NT2/D1 (cell line): ENCODE measurements around the gene NCKAP1.

Experiments
- SUZ12 ChIP-seq: IDR thresholded peaks from 2 replicates; pipeline ENCODE4 v1.6.1; 2011; ENCODE audit not compliant: insufficient read length, insufficient read depth; ENCODE audit errors: extremely low read depth
- YY1 ChIP-seq: IDR thresholded peaks from 2 replicates; pipeline ENCODE4 v1.6.1; 2011; ENCODE audit not compliant: insufficient read length, insufficient read depth
- ZNF274 ChIP-seq: IDR thresholded peaks from 2 replicates; pipeline ENCODE4 v1.6.1; 2011; ENCODE audit warnings: mild to moderate bottlenecking, low read depth, low read length

DNA sequence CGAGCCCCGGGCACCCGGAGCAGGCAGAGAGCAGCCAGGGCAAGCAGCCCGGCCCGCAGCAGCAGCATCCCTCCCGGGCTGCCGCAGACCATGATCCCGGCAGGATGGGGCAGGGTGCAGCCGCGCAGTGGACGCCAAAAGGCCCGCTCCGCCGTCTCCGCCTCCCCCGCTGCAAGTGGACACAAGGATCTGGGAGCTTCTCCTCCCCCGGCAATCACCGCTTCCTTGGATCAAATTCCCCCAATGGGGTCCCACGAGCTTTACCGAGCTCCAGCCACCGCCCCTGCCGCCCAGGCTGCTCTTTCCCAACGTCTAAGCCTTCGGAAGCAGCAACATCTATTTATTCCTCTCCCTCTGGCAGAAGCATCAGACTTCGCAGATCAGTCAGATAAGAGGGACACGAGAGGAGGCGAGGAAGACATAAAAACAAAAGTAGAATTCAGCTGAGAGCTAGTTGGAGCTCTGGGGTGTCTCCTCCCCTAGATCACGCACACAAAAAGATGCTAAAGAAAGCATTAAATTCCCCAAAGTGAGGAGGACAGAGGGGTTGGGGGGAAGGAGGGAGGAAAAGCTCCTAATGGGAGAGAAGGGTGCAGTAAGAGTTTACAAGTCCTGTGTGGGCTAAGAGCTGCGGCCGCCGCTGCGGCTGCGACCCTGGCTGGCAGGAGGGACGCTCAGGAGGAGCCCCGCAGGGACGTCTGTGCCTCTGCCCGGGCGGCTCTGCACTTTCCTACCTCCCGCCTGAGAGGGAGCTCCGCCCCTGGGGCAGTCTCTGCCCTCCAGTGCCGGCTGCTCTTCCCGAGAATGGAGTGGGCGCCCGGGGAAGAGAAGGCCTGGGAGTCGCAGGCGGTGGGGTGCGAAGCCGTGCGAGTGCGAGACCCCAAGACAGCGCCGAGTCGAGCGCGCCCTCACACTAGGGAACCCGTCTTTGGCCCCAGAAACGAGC, 171.5 kb downstream of the NCKAP1 start, which contains the start of gene FRZB:
- TF ChIP-seq YY1: no peak
- no peak for TF ChIP-seq ZNF274
- no peak for TF ChIP-seq SUZ12
